Endothelial cell of umbilical vein (primary cell): ENCODE measurements around the gene TMEM169. TPM values are rescaled to one million over a fixed set of nuclear protein-coding genes. Genes with fewer than 3 reads are reported as not detected.

Experiments used
- BruUV-seq: library from RNA; stranded (reverse); fragments of 400-500 nt; replicated peaks from 2 replicates; lab custom pipeline; 2021; lab: Mats Ljungman, UMichigan
- CTCF ChIA-PET: fragments of 300-600, 350-600 bp; sonication (Branson Sonifier 250); formaldehyde crosslinking; loops from one replicate; lab custom pipeline; 2021; ENCODE audit warnings: antibody characterized with exemption, inconsistent platforms; lab: Charles Lee
- POLR2A ChIA-PET: fragments of 300-600, 350-600 bp; sonication (Branson Sonifier 250); formaldehyde crosslinking; loops from one replicate; lab custom pipeline; 2021; ENCODE audit warnings: antibody characterized with exemption, inconsistent platforms; lab: Charles Lee
- DNase-seq: peaks from one replicate; pipeline ENCODE4 v3.0.0-alpha.2; 2011; ENCODE audit warnings: low read depth, low spot score
- FAIRE-seq: peaks from 2 replicates; lab custom pipeline; 2011; peaks lifted over from hg19 to GRCh38; lab: Jason Lieb, UNC
- H2AFZ ChIP-seq: 2 replicates; pipeline ENCODE4 v1.6.0; 2012; ENCODE audit warnings: low read depth, low read length, control low read depth, inconsistent platforms
- H3K27ac ChIP-seq: 2 replicates; pipeline ENCODE4 v1.5.1; 2011; ENCODE audit warnings: low read depth, mild to moderate bottlenecking, control low read depth, low read length, moderate library complexity; ENCODE audit not compliant: insufficient read depth
- H3K27me3 ChIP-seq, 2 experiments: 2 replicates each; pipeline versions ENCODE4 v1.6.0 to v1.6.1; 2011; ENCODE audit warnings: low read length in 2 of 2, mixed read lengths in 1 of 2; ENCODE audit not compliant: control insufficient read depth in 2 of 2, insufficient read depth in 2 of 2
- H3K36me3 ChIP-seq, 2 experiments: 2 replicates in 1 of 2; 3 replicates in 1 of 2; pipeline ENCODE4 v1.5.1; 2011; ENCODE audit warnings: low read length in 2 of 2, mild to moderate bottlenecking in 1 of 2, moderate library complexity in 1 of 2; ENCODE audit not compliant: control insufficient read depth in 2 of 2, insufficient read depth in 2 of 2; ENCODE audit errors: extremely low read depth in 1 of 2
- H3K4me1 ChIP-seq: 3 replicates; pipeline ENCODE4 v1.5.1; 2011; ENCODE audit warnings: mild to moderate bottlenecking, low read length; ENCODE audit not compliant: control insufficient read depth, insufficient read depth; ENCODE audit errors: extremely low read depth
- H3K4me2 ChIP-seq: 2 replicates; pipeline ENCODE4 v1.6.1; 2011; ENCODE audit warnings: low read length, control low read depth, mixed read lengths; ENCODE audit not compliant: insufficient read depth
- H3K4me3 ChIP-seq, 3 experiments: fragments of 200-600 bp in 1 of 3; sonication (generic), shearing (Covaris generic) in 1 of 3; replicated peaks in 1 of 3; 2 replicates each; pipeline ENCODE4 v1.5.1; 2011 to 2016; ENCODE audit warnings: control low read depth in 3 of 3, low read length in 3 of 3, mild to moderate bottlenecking in 2 of 3, inconsistent platforms in 1 of 3, low read depth in 1 of 3, moderate library complexity in 1 of 3; ENCODE audit not compliant: insufficient read depth in 1 of 3
- H3K79me2 ChIP-seq: 2 replicates; pipeline ENCODE4 v1.6.0; 2012; ENCODE audit warnings: low read length, inconsistent platforms; ENCODE audit not compliant: control insufficient read depth, insufficient read depth
- H3K9ac ChIP-seq: replicated peaks from 2 replicates; pipeline ENCODE3; 2011; ENCODE audit warnings: low read length, control low read depth; ENCODE audit not compliant: insufficient read depth; ENCODE audit errors: extremely low read depth
- H3K9me1 ChIP-seq: replicated peaks from 3 replicates; pipeline ENCODE4 v1.6.0; 2011; ENCODE audit warnings: mild to moderate bottlenecking, low read length; ENCODE audit not compliant: control insufficient read depth, insufficient read depth; ENCODE audit errors: extremely low read depth
- H3K9me3 ChIP-seq: replicated peaks from 2 replicates; pipeline ENCODE4 v1.5.1; 2012; ENCODE audit warnings: low read length, inconsistent platforms; ENCODE audit not compliant: control insufficient read depth, insufficient read depth
- H4K20me1 ChIP-seq: replicated peaks from 2 replicates; pipeline ENCODE3; 2011; ENCODE audit warnings: mild to moderate bottlenecking, low read length; ENCODE audit not compliant: control insufficient read depth, insufficient read depth; ENCODE audit errors: extremely low read depth
- EZH2 ChIP-seq: IDR thresholded peaks from 2 replicates; pipeline ENCODE4 v1.6.1; 2012; ENCODE audit warnings: borderline replicate concordance, low read depth, mild to moderate bottlenecking, moderate library complexity, low read length, inconsistent platforms; ENCODE audit not compliant: severe bottlenecking
- FOS ChIP-seq: IDR thresholded peaks from 2 replicates; pipeline ENCODE4 v1.6.1; 2011; ENCODE audit warnings: mild to moderate bottlenecking, low read length, moderate library complexity, borderline replicate concordance; ENCODE audit not compliant: insufficient read depth
- JUN ChIP-seq: IDR thresholded peaks from 2 replicates; pipeline ENCODE4 v1.6.1; 2011; ENCODE audit warnings: borderline replicate concordance, low read depth; ENCODE audit not compliant: insufficient read length, insufficient read depth
- POLR2AphosphoS5 ChIP-seq: IDR thresholded peaks from 2 replicates; pipeline ENCODE4 v1.6.1; 2012; ENCODE audit warnings: low read depth, mild to moderate bottlenecking, control low read depth, low read length, moderate library complexity; ENCODE audit not compliant: insufficient read depth
- dilution Hi-C: fragments of 300-500 bp; cut with MboI; formaldehyde crosslinking; loops from one replicate; pipeline ENCODE4 v1.15.0; 2019; ENCODE audit warnings: low sequenced_read_pairs; ENCODE audit not compliant: extremely low pct_ligation_motif_present
- intact Hi-C: fragments of 100-400 bp; cut with micrococcal nuclease; formaldehyde crosslinking; loops from one replicate; pipeline ENCODE4 v1.10.0; 2022
- polyA plus RNA-seq, 4 experiments: library from polyadenylated mRNA; depleted of rRNA in 3 of 4; stranded (reverse) in 3 of 4; unstranded in 1 of 4; fragments of >200 nt; gene quantifications; 2 replicates each; pipeline versions ENCODE4 v1.2.1 to v1.2.3, GENCODE V29; 2011 to 2012; ENCODE audit warnings: missing spikeins in 1 of 4
- total RNA-seq: library from RNA; stranded (reverse); gene quantifications from 2 replicates; pipeline ENCODE4 v1.2.3, GENCODE V29; 2021
- TF ChIP-seq, protein P1 (sequence below), 2 donors: IDR thresholded peaks; 1 replicate in 1 of 2; 2 replicates in 1 of 2; pipeline ENCODE4 v1.5.1; 2011; ENCODE audit warnings: low read length in 2 of 2, mild to moderate bottlenecking in 2 of 2, moderate library complexity in 2 of 2, control low read depth in 1 of 2, inconsistent platforms in 1 of 2, low read depth in 1 of 2; ENCODE audit not compliant: insufficient read depth in 1 of 2; ENCODE audit errors: extremely low read depth in 1 of 2

Gene TMEM169
- total and polyA plus RNA-seq, 2 donors (not counting 3 experiments of a cell fraction or from before 2014, with no cell fraction given), result 0.20 TPM; not detected in 1

DNA sequence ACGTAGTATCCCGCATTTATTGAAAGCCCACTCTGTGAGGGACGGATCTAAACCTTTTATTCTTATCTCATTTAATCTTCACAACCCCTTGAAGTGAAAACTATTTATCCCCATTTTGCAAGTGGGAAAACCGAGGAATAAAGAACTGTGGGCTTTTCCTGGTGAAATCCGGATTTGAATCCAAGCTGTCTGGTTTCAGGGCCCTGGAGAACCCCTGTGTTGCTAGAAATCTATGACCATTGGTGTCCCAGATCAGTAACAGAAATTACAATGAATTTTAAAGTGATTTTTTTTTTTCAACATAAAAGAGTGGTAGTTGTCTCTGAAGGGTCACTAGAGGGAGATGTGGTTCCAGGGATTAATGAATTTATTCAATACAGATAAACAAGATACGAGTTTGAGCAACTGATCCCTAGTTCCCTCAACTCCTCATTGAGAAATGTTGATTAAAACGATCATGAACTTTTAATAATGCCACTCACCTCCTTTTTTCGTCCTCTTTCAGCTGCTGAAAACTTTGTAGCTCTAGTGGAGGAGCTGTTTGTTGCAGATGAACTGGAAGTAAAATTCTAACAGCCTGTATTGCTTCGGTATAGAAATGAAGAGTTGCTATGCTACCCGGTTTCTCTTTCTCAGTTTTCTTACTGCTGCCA is 28.4 kb downstream of the TMEM169 start:
- peak overlapping the region; percentile 98 for H3K4me2 ChIP-seq
- H3K79me2 ChIP-seq, result peaks cover 41% of the 10 kb centered on the region
- H3K4me1 ChIP-seq, result peaks cover 20% of the 10 kb centered on the region
- H3K9me1 ChIP-seq, result no peaks in the 10 kb centered on the region
- no peak overlapping the region for H2AFZ ChIP-seq
- ChIA-PET POLR2A (interaction anchor here (0.7 to 1.0 kb wide), 2 partner anchors 29 to 441 kb away, joined by 3 to 4 read pairs; partner anchors contain the start of genes PECR and TMEM169), CTCF (interaction anchor here (0.8 to 2.4 kb wide), 3 partner anchors 76 to 556 kb away, joined by 3 to 8 read pairs (median 7); no protein-coding TSS in a partner anchor)
- H3K27me3 ChIP-seq, result peaks cover 4% of the 10 kb centered on the region in 2 experiments
- peaks cover 10 to 21% of the 10 kb centered on the region in 2 experiments for H3K36me3 ChIP-seq
- peak overlapping the region; percentile 85 to 100 (median 99) for H3K4me3 ChIP-seq
- DNase-seq, result peak; percentile 72
- H3K9ac ChIP-seq, result peak overlapping the region; percentile 100
- H3K9me3 ChIP-seq, result no peaks in the 10 kb centered on the region
- TF ChIP-seq EZH2 (no peak), JUN (no peak), FOS (no peak), POLR2AphosphoS5 (no peak)
- TF ChIP-seq, protein P1, sequence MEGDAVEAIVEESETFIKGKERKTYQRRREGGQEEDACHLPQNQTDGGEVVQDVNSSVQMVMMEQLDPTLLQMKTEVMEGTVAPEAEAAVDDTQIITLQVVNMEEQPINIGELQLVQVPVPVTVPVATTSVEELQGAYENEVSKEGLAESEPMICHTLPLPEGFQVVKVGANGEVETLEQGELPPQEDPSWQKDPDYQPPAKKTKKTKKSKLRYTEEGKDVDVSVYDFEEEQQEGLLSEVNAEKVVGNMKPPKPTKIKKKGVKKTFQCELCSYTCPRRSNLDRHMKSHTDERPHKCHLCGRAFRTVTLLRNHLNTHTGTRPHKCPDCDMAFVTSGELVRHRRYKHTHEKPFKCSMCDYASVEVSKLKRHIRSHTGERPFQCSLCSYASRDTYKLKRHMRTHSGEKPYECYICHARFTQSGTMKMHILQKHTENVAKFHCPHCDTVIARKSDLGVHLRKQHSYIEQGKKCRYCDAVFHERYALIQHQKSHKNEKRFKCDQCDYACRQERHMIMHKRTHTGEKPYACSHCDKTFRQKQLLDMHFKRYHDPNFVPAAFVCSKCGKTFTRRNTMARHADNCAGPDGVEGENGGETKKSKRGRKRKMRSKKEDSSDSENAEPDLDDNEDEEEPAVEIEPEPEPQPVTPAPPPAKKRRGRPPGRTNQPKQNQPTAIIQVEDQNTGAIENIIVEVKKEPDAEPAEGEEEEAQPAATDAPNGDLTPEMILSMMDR (IDR thresholded peaks at IDR 0.05; ENCODE audit: extremely low read depth in 1 of 2, insufficient read depth in 1 of 2, low read depth in 1 of 2, low read length in 2 of 2), result peak; percentile 23 to 24
- peak; percentile 4 for FAIRE-seq
- dilution Hi-C loops (no loop called here), intact Hi-C loops (loop anchor here (1.0 to 10.0 kb wide), 4 partner anchors 76 to 557 kb away; partner anchors contain the start of genes IGFBP2 and RPL37A)
- H3K27ac ChIP-seq, result peak overlapping the region; percentile 96
- BruUV-seq, result TSS peak; percentile 45
- no peaks in the 10 kb centered on the region for H4K20me1 ChIP-seq
